ENCODE results near the gene DES. TPM values are rescaled to one million over a fixed set of nuclear protein-coding genes. Genes with fewer than 3 reads are reported as not detected.
A peak's percentile ranks its signal among the peaks of the same experiment; 100 is the strongest.

The DES gene
- total and polyA plus RNA-seq, 7 donors: 8,143 to 14,820 (median 13,727) TPM

DNA sequence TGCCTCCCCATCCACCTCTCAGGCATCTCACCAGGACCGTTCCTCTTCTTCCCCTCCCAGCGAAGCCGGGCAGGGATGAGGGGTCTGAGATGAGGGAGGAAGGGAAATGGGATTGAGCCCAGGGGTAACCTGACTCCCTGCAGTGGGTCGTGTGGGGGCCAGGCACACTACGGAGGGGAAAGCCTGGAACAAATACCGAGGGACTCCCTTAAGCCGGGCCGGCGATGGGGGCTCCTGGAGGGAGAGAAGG is 16.2 kb downstream of the DES start:
- Histone ChIP-seq H3K9me3 (no peaks in the 10 kb centered on the region), H3K36me3 (ENCODE audit: insufficient read depth in 1 of 2, low read depth in 1 of 2) (no peaks in the 10 kb centered on the region), H3K4me3 (peak overlapping the region; percentile 70), H3K27me3 (ENCODE audit: insufficient read depth in 3 of 3, low read length in 2 of 3) (no peaks in the 10 kb centered on the region), H3K27ac (peak overlapping the region; percentile 92), H3K4me1 (peaks cover 51% of the 10 kb centered on the region)
- 1 to 15% (median 8%) methylated on average over 6 to 9 of the region's 9 CpGs for WGBS, 3 donors
- no peak for TF ChIP-seq CTCF (IDR thresholded peaks at IDR 0.05)
- no peak for DNase-seq
- no peak for ATAC-seq
- intact Hi-C loops (cut with DNase I): loop anchor here (2.0 kb wide), 2 partner anchors 30 to 32 kb away; no protein-coding TSS in a partner anchor

DNA sequence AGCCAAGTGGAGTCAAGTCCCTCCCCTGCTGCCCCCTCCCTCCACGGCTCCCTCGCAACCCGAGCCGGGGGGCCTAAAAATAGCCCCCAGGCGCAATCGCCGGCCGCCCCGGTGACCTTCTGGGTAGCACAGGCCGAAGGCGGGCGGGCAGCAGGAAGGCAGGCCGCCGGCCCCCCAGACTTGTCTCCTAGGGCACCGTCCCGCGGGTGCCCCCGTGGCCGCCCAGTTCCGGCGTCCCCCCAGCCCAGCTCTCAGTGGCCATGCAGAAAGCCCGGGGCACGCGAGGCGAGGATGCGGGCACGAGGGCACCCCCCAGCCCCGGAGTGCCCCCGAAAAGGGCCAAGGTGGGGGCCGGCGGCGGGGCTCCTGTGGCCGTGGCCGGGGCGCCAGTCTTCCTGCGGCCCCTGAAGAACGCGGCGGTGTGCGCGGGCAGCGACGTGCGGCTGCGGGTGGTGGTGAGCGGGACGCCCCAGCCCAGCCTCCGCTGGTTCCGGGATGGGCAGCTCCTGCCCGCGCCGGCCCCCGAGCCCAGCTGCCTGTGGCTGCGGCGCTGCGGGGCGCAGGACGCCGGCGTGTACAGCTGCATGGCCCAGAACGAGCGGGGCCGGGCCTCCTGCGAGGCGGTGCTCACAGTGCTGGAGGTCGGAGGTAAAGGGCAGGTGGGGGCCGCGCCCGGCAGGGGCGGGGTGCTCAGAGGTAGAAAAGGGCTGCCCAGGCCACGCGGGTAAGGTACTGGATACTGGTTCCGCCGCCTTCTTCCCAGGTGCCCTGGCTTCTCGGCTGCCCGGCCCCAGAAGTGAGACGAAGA is 16.7 kb downstream of the DES start, which contains the start of gene SPEG:
Gene SPEG, plus strand, starts transcription at position 126 of the 808 bp plus-strand sequence. Its CDS starts 135 bp downstream, at position 261.
- Histone ChIP-seq H3K4me3 (peak within 1 kb of the TSS; percentile 70), H3K4me1 (peaks cover 55% of the 10 kb centered on the region), H3K27ac (peak within 1 kb of the TSS; percentile 92), H3K27me3 (ENCODE audit: insufficient read depth in 3 of 3, low read length in 2 of 3) (no peaks in the 10 kb centered on the region), H3K36me3 (ENCODE audit: insufficient read depth in 1 of 2, low read depth in 1 of 2) (no peaks in the 10 kb centered on the region), H3K9me3 (no peaks in the 10 kb centered on the region)
- WGBS, 3 donors: 4 to 8% (median 6%) methylated on average over 30 to 77 of the region's 77 CpGs
- ATAC-seq (peak; percentile 58 to 69 (median 66)), DNase-seq (peak; percentile 74 to 92)
- TF ChIP-seq CTCF (IDR thresholded peaks at IDR 0.05): no peak
- intact Hi-C loops (cut with DNase I): loop anchor here (2.0 kb wide), 2 partner anchors 30 to 32 kb away; no protein-coding TSS in a partner anchor

- intact Hi-C loops (cut with DNase I): loop anchor here (2.0 kb wide), 2 partner anchors 31 to 33 kb away; no protein-coding TSS in a partner anchor
- ATAC-seq (no peak), DNase-seq (peak in 1 of 2 donors; percentile 47)
- Histone ChIP-seq H3K4me1 (peaks cover 63% of the 10 kb centered on the region), H3K9me3 (no peaks in the 10 kb centered on the region), H3K36me3 (ENCODE audit: insufficient read depth in 1 of 2, low read depth in 1 of 2) (no peaks in the 10 kb centered on the region), H3K27ac (peak overlapping the region; percentile 92), H3K27me3 (ENCODE audit: insufficient read depth in 3 of 3, low read length in 2 of 3) (no peaks in the 10 kb centered on the region), H3K4me3 (peak overlapping the region; percentile 70)
- 23 to 46% (median 37%) methylated on average over 6 of the region's 6 CpGs for WGBS, 3 donors
- TF ChIP-seq CTCF (IDR thresholded peaks at IDR 0.05): no peak
Observed at GRCh38 chr2:219435701-219436100, 17.5 kb downstream of the DES start.

- TF ChIP-seq CTCF (IDR thresholded peaks at IDR 0.05): no peak
- ATAC-seq: no peak
- DNase-seq: peak in 1 of 2 donors; percentile 60
- H3K4me1 ChIP-seq: peaks cover 65% of the 10 kb centered on the region
- intact Hi-C loops (cut with DNase I): no loop called here
- no peaks in the 10 kb centered on the region for H3K27me3 ChIP-seq (ENCODE audit: insufficient read depth in 3 of 3, low read length in 2 of 3)
- no peaks in the 10 kb centered on the region for H3K9me3 ChIP-seq
- peak overlapping the region; percentile 92 for H3K27ac ChIP-seq
- no peaks in the 10 kb centered on the region for H3K36me3 ChIP-seq (ENCODE audit: insufficient read depth in 1 of 2, low read depth in 1 of 2)
- peak overlapping the region; percentile 70 for H3K4me3 ChIP-seq
- 29 to 54% (median 46%) methylated on average over 5 of the region's 5 CpGs for WGBS, 3 donors
Observed at GRCh38 chr2:219436491-219436890, 18.3 kb downstream of the DES start.
